ENCODE measurements around the gene NEUROD2. TPM values are rescaled to one million over a fixed set of nuclear protein-coding genes. Genes with fewer than 3 reads are reported as not detected.

NEUROD2 gene
- total and polyA plus RNA-seq, 2 of the 13 experiments (the other 11 are each of a cell fraction or from before 2014, with no cell fraction given): not detected

GRCh38 chr17:39621523-39622379 is 14.0 kb upstream of the NEUROD2 start (continued):
- TF ChIP-seq ATF2 (CRISPR knock-in tag; IDR thresholded peaks at IDR 0.05) (peak; percentile 56; the same call in 1 of the 2 replicates), MXD4 (CRISPR knock-in tag; IDR thresholded peaks at IDR 0.05) (peak; percentile 64), ZNF609 (CRISPR knock-in tag; IDR thresholded peaks at IDR 0.05; ENCODE audit: borderline replicate concordance) (no peak), ZNF30 (CRISPR knock-in tag; IDR thresholded peaks at IDR 0.05) (no peak), ZNF605 (CRISPR knock-in tag; IDR thresholded peaks at IDR 0.05) (peak; percentile 40; the same call in 1 of the 2 replicates), ZNF713 (CRISPR knock-in tag; IDR thresholded peaks at IDR 0.05) (0 out of 2 replicates have a peak, but pooled peaks have one; percentile 49), HNF1B (CRISPR knock-in tag; IDR thresholded peaks at IDR 0.05) (peak; percentile 85), KAT2B (IDR thresholded peaks at IDR 0.05; ENCODE audit: borderline replicate concordance, low read depth, low read length) (no peak), ZNF230 (CRISPR knock-in tag; IDR thresholded peaks at IDR 0.05) (peak; percentile 47; the same call in 1 of the 2 replicates), CREB1 (IDR thresholded peaks at IDR 0.05) (no peak), CREB1 (CRISPR knock-in tag; IDR thresholded peaks at IDR 0.05) (no peak), ZNF33A (CRISPR knock-in tag; IDR thresholded peaks at IDR 0.05; ENCODE audit: borderline replicate concordance) (no peak), ZNF281 (CRISPR knock-in tag; IDR thresholded peaks at IDR 0.05; ENCODE audit: borderline replicate concordance) (peak; percentile 54; the same call in 1 of the 2 replicates), ETV5 (CRISPR knock-in tag; IDR thresholded peaks at IDR 0.05; ENCODE audit: borderline replicate concordance) (peak; percentile 50; the same call in 1 of the 2 replicates)

Measured in HepG2 (cell line).